AG10803 (cell line): ENCODE results near the gene DAPK2.

Experiments
- DNase-seq: peaks from one replicate; pipeline ENCODE4 v3.0.0; 2010; ENCODE audit warnings: low read depth
- H3K4me3 ChIP-seq: 2 replicates; pipeline ENCODE4 v1.5.1; 2011; ENCODE audit warnings: mild to moderate bottlenecking, low read length, control low read depth
- TF ChIP-seq, protein P1 (sequence below): conservative IDR thresholded peaks from 2 replicates; pipeline ENCODE4 v1.5.1; 2011; ENCODE audit warnings: mild to moderate bottlenecking, low read length, control low read depth, inconsistent platforms

DAPK2 gene

DNA sequence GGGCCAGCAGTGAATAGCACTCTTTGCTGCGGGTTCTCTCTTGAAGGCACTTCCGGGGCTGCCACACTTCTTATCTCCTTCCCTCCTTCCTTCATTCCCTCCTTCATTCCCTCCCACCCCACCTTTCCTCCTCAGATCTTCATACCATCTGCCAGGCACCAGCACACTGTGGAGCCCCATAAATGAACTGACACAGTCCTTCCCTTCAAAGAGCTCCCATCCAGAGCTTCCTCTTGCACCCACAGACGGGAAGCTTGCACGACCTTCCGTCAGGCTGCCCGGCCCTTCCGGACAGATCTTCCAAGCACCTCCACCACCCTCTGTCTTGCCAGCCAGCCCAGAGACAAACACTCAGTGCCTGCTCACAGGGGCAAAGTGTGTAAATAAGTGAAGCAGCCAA lies 147.1 kb downstream of the DAPK2 start:
- H3K4me3 ChIP-seq = no peak overlapping the region
- no peak for DNase-seq
- TF ChIP-seq, protein P1, sequence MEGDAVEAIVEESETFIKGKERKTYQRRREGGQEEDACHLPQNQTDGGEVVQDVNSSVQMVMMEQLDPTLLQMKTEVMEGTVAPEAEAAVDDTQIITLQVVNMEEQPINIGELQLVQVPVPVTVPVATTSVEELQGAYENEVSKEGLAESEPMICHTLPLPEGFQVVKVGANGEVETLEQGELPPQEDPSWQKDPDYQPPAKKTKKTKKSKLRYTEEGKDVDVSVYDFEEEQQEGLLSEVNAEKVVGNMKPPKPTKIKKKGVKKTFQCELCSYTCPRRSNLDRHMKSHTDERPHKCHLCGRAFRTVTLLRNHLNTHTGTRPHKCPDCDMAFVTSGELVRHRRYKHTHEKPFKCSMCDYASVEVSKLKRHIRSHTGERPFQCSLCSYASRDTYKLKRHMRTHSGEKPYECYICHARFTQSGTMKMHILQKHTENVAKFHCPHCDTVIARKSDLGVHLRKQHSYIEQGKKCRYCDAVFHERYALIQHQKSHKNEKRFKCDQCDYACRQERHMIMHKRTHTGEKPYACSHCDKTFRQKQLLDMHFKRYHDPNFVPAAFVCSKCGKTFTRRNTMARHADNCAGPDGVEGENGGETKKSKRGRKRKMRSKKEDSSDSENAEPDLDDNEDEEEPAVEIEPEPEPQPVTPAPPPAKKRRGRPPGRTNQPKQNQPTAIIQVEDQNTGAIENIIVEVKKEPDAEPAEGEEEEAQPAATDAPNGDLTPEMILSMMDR = no peak

DNA sequence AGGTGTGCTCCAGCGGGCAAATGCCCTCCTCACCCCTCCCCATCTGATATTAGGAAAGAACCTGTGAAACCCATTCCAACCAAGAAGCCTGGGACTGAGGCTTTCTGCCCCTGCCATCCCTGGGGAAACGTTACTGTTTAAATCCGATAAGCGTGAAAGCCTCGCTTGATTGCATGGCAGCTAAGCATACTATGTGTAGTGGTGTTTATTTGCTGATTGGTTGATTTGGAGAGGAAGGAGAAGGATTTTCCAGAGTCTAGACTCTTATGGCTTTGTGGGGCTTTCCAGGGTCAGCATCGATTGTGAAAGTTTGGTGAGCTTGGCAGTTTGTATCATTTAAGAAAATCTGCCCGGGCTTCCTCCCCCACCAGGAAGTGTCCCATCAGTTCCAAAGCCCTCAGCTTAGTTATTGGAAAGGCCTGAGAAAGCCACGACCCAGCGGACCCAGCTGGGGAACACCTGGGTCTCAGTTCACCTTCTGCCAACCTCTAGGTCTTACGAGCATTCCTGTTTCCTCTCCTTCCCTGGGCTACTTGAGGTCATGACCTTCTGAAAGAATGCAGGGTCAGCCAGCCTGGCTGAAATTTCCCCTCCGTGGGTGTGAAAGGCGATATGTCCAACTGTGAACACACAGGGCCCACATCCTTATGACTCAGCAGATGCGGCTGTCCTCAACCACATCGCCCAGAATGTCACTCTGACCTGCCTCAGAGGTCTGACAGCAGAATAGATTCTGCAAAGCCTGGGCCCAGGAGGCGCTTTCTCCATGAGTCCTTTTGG lies 149.8 kb downstream of the DAPK2 start:
- DNase-seq = peak; percentile 69
- H3K4me3 ChIP-seq = no peak overlapping the region
- TF ChIP-seq, protein P1 = no peak

DNA sequence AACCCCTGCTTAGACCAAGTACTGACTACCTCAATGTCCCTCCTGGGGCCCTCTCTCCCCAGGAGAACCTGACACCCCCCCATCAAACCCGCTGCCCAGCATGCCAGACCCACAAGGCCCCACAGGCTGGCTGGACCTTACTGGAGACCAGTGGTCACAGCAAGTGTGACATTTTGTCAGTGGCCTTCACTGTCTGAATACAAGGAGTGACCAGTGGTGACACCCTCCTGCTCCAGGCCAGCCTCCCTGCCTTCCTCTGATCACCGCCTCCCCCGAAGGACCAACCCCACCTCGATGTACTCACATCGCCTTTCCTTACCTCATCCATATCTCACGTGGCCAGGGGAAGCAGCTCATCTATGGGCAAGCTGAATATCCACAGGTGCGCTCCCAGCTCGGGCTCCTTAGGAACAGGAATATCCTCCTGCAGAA lies 150.5 kb downstream of the DAPK2 start:
- TF ChIP-seq, protein P1 = no peak
- no peak overlapping the region for H3K4me3 ChIP-seq
- DNase-seq = no peak

DNA sequence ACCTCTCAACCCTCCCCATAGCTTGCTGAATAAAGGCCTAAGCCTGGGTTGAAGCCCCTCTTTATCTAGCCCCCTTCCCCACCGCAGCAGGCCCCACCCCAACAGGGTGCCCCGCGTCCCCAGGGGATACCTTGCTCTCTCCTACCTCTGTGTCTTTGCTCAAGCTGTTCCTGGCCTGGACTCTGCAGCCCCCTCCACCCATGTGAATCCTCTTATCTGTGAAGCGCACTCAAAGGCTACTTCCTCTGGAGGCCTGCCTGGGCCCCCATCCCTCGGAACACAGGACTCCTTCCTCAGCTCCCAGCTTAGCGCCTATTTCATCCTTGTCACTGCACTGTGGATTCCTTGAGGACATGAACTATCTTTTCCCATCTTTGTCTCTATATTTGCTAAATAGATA lies 151.1 kb downstream of the DAPK2 start:
- TF ChIP-seq, protein P1 = no peak
- no peak overlapping the region for H3K4me3 ChIP-seq
- no peak for DNase-seq

DNA sequence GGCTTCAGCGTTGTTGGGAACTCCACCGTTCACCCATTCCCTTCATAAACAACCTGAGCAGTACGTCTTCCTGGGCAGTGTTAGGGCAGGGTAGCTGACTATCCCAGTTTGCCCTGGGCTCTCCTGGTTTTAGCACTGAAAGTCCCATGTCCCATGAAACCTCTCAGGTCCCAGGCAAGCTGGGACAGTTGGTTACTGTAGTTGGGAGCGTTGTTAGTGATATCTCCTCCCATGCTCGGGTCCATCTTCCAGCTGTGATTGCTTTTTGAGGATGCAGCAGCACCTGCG lies 151.7 kb downstream of the DAPK2 start:
- H3K4me3 ChIP-seq = no peak overlapping the region
- TF ChIP-seq, protein P1 = no peak
- DNase-seq = no peak

DNA sequence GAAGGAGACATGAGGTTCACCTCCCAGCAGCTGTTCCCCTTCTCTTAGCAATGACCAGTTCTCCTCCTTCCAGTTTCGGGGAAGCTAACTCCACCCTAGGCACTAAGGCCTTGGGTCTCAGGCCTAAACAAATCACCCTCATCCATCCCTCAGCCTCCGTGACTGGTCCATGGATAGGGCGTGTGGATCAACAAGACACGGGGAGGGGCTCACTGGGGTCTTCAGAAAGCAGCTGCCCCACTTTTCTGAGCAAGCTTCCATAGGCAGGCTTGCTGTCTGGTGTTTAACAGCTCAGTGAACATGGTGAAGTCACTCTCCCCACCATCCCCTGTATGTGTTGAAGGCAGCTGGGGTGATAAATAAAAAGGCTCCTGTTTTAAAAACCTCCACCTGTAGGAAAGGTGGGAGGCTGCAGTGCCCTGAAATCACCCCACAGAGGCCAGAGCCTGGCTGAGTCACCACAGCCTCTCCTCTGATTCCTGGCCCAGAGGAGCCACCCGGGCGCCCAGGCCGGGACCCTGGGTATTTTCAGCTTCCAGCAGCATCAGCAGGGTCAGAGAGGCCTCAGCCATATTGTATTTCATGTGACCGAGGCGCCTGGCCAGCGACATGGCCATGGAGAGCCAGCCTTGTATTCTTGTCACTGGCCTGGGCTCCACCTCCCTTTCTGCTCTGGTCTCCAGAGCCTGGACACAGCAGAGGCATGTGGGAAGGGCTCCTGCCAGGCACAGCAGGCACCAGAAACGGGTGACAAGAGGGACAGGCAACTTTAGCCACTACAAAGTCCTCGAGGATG lies 152.2 kb downstream of the DAPK2 start:
- DNase-seq = no peak
- TF ChIP-seq, protein P1 = no peak
- no peak overlapping the region for H3K4me3 ChIP-seq
